NCI-H748 (cell line): ENCODE data around the gene KANK2.
"Not testable (repeated sequence)": the region's sequence is repeated elsewhere in the genome, so short reads cannot be mapped to it uniquely, and the experiment has no call there.

Experiments
- DNase-seq: peaks from one replicate; lab custom pipeline; 2025; ENCODE audit not compliant: unreplicated experiment; lab: John Stamatoyannopoulos, UW

KANK2 gene

GRCh38 chr19:11175920-11176319, 21.4 kb downstream of the KANK2 start:
- no peak for DNase-seq

GRCh38 chr19:11174336-11174735, 23.0 kb downstream of the KANK2 start:
- DNase-seq, result no peak

GRCh38 chr19:11173516-11174155, 23.7 kb downstream of the KANK2 start:
- DNase-seq, result no peak

GRCh38 chr19:11172576-11172975, 24.8 kb downstream of the KANK2 start:
- DNase-seq, result no peak

GRCh38 chr19:11171144-11171543, 26.2 kb downstream of the KANK2 start:
- DNase-seq, result no peak

GRCh38 chr19:11169896-11170678, 27.3 kb downstream of the KANK2 start:
- DNase-seq, result no peak

GRCh38 chr19:11168568-11168967, 28.8 kb downstream of the KANK2 start:
- no peak for DNase-seq

GRCh38 chr19:11166281-11167142, 30.8 kb downstream of the KANK2 start:
- DNase-seq, result no peak

- no peak for DNase-seq
Observed at GRCh38 chr19:11165486-11166030, 31.8 kb downstream of the KANK2 start.

- no peak for DNase-seq
Observed at GRCh38 chr19:11164879-11165406, 32.4 kb downstream of the KANK2 start.

GRCh38 chr19:11164296-11164695, 33.0 kb downstream of the KANK2 start:
- DNase-seq, result no peak

GRCh38 chr19:11160440-11160768, 36.9 kb downstream of the KANK2 start:
- DNase-seq, result not testable (repeated sequence)

GRCh38 chr19:11159598-11160439, 37.5 kb downstream of the KANK2 start:
- DNase-seq, result no peak

GRCh38 chr19:11155373-11156120, 41.8 kb downstream of the KANK2 start, which contains the start of gene SPC24:
Gene SPC24 (minus strand): TSS chr19:11155782. CDS start chr19:11155776, 6 bp downstream.
- DNase-seq, result peak; percentile 97

GRCh38 chr19:11154683-11155047, 42.7 kb downstream of the KANK2 start:
- DNase-seq, result no peak

- DNase-seq, result no peak
Observed at GRCh38 chr19:11152318-11153062, 44.9 kb downstream of the KANK2 start.

- no peak for DNase-seq
Observed at GRCh38 chr19:11151181-11151580, 46.2 kb downstream of the KANK2 start.

GRCh38 chr19:11148001-11148400, 49.3 kb downstream of the KANK2 start:
- DNase-seq, result no peak

- DNase-seq, result no peak
Observed at GRCh38 chr19:11145536-11145924, 51.8 kb downstream of the KANK2 start.
